Measurements from ENCODE around the gene RPL4.

DNA sequence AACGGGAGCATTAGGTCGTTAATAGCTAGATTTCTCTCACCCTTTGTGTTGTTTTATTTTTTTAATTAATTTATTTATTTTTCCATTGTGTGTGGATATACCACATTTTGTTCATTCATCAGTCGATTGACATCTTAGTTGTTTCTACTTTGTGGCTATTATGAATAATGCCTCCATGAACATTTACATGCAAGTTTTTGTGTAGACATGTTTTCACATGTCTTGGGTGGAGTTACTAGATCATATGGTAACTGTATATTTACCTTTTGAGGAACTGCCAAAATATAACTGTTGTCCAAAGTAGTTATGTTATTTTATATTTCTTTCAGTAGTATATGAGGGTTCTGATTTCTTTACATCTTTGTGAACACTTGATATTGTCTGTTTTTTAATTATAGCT, 19.3 kb upstream of the RPL4 start:
- TF ChIP-seq EP300 (conservative IDR thresholded peaks at IDR 0.05; ENCODE audit: poor library complexity, severe bottlenecking) = no peak
- TF ChIP-seq POLR2AphosphoS5 (IDR thresholded peaks at IDR 0.05) = no peak
- TF ChIP-seq, protein P1, sequence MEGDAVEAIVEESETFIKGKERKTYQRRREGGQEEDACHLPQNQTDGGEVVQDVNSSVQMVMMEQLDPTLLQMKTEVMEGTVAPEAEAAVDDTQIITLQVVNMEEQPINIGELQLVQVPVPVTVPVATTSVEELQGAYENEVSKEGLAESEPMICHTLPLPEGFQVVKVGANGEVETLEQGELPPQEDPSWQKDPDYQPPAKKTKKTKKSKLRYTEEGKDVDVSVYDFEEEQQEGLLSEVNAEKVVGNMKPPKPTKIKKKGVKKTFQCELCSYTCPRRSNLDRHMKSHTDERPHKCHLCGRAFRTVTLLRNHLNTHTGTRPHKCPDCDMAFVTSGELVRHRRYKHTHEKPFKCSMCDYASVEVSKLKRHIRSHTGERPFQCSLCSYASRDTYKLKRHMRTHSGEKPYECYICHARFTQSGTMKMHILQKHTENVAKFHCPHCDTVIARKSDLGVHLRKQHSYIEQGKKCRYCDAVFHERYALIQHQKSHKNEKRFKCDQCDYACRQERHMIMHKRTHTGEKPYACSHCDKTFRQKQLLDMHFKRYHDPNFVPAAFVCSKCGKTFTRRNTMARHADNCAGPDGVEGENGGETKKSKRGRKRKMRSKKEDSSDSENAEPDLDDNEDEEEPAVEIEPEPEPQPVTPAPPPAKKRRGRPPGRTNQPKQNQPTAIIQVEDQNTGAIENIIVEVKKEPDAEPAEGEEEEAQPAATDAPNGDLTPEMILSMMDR (IDR thresholded peaks at IDR 0.05; ENCODE audit: poor library complexity, severe bottlenecking) = no peak
- TF ChIP-seq, protein P2, sequence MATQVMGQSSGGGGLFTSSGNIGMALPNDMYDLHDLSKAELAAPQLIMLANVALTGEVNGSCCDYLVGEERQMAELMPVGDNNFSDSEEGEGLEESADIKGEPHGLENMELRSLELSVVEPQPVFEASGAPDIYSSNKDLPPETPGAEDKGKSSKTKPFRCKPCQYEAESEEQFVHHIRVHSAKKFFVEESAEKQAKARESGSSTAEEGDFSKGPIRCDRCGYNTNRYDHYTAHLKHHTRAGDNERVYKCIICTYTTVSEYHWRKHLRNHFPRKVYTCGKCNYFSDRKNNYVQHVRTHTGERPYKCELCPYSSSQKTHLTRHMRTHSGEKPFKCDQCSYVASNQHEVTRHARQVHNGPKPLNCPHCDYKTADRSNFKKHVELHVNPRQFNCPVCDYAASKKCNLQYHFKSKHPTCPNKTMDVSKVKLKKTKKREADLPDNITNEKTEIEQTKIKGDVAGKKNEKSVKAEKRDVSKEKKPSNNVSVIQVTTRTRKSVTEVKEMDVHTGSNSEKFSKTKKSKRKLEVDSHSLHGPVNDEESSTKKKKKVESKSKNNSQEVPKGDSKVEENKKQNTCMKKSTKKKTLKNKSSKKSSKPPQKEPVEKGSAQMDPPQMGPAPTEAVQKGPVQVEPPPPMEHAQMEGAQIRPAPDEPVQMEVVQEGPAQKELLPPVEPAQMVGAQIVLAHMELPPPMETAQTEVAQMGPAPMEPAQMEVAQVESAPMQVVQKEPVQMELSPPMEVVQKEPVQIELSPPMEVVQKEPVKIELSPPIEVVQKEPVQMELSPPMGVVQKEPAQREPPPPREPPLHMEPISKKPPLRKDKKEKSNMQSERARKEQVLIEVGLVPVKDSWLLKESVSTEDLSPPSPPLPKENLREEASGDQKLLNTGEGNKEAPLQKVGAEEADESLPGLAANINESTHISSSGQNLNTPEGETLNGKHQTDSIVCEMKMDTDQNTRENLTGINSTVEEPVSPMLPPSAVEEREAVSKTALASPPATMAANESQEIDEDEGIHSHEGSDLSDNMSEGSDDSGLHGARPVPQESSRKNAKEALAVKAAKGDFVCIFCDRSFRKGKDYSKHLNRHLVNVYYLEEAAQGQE (IDR thresholded peaks at IDR 0.05; ENCODE audit: borderline replicate concordance) = no peak
- TF ChIP-seq SMC3 (conservative IDR thresholded peaks at IDR 0.05; ENCODE audit: poor library complexity) = no peak
- no peak for TF ChIP-seq EZH2 (IDR thresholded peaks at IDR 0.05; ENCODE audit: borderline replicate concordance, insufficient read depth, low read length, poor library complexity, severe bottlenecking)
- no peak for TF ChIP-seq TAF1 (IDR thresholded peaks at IDR 0.05; ENCODE audit: low read depth)
- no peak for TF ChIP-seq RAD21 (conservative IDR thresholded peaks at IDR 0.05)
- TF ChIP-seq MXI1 (conservative IDR thresholded peaks at IDR 0.05; ENCODE audit: poor library complexity, severe bottlenecking) = no peak

All from neural cell (in vitro differentiated cells).